ENCODE results near the gene SYNPR.
"Not testable (repeated sequence)": the region's sequence is repeated elsewhere in the genome, so short reads cannot be mapped to it uniquely, and the experiment has no call there.

SYNPR gene

DNA sequence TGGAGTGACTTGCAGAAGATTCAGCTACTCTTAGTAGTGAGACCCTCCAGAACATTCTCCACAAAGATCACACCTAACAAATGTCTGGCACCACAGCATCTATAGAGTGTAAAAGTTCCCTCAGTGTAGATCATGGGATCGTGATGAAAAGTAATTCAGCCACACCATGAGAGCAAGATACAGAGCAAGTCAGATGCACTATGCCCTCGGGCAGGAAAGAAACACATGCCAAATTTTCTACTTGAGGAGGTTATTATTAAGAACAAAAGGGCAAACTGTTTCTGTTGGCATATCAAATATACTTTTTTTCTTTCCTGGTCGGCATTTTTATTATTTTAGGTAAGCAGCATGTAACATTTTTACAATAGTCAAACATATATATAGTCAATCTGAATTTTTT, 329.6 kb downstream of the SYNPR start:
- in situ Hi-C loops (cut with MboI; ENCODE audit: low sequenced_read_pairs) = no loop called here

DNA sequence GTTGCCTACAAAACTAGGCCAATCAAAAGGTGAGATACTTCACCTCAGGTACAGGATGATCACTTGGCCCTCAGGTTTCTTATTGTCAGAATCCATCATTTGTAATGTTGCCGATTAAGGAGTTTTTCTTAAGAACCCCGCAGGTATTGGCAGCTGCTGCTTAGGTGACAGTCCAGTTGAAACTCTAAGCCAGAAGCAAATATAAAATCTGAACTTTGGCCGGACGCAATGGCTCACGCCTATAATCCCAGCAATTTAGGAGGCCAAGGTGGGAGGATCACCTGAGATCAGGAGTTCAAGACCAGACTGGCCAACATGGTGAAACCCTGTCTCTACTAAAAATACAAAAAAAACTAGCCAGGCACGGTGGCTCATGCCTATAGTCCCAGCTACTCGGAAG, 331.3 kb downstream of the SYNPR start:
- in situ Hi-C loops (cut with MboI; ENCODE audit: low sequenced_read_pairs) = no loop called here

DNA sequence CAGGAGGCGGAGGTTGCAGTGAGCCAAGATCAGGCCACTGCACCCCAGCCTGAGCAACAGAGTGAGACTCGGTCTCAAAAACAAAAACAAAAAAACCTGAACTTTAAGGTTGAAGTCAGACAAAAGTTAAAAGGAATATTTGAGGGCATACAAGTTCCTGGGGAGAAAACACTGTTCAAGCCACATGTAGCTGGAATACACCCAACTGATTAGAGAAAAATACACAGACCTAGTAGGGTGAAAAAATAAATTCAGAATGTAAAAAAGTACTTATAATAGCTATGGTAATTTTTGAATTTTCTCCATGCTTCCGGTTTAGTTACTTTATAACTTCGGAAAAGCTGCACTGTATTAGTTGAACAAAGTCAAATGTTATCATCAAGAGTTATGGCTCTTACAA, 331.7 kb downstream of the SYNPR start:
- in situ Hi-C loops (cut with MboI; ENCODE audit: low sequenced_read_pairs) = no loop called here

DNA sequence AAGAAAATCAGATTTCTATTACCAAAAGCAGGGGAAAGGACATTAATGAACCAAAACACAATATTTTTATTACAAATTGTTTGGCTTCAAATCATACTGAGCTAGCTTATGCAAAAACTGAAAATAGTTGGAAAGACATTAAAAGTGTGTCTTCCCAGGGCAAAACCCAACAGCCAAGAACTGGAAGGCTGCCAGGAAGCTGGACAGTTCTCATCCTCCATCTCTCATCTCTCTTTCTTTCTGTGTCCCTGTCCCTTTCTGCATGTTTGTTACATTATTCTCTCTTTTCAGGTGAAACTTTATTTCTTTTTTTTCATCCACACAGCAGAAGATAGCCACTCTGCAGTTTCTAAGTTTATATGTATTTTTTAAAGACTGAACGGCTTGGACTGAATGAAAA, 333.3 kb downstream of the SYNPR start:
- in situ Hi-C loops (cut with MboI; ENCODE audit: low sequenced_read_pairs) = no loop called here

DNA sequence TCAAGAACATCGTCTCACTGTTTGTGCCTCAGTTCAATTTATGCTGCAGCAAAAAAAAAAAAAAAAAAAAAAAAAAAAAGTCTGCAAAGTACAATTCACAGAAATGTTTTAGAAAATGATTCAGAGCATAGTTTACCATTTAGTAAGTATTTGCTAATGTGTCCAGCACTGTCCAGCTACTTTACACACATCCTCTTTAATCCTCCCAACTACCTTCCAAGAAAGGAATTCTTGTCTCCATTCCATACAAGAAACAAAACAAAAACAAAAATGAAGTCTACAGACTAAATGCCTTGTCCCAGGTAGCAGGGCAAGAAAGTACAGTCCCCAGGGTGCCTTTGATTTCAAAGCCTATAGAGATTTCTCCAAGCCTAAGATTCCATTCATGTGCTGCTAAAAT, 335.5 kb downstream of the SYNPR start:
- in situ Hi-C loops (cut with MboI; ENCODE audit: low sequenced_read_pairs) = no loop called here

DNA sequence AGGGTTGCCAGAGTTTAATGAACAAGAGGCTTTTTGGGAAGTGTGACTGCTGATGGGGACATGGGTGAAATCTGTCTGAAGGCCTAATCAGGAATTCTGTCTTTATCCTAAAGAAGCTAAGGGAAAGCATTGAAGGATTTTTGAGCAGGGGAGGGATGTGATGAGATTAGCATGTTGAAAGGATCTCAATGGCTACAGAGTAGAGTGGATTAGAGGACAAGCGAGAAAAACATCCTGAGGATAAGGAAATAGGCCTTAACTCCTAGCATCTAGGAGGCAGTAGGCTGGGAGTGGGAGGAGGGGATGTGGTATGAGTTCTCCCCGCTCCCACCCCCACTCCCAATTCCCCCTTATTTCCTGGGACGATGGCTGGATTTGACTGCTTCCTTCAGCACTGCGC, 339.3 kb downstream of the SYNPR start:
- in situ Hi-C loops (cut with MboI; ENCODE audit: low sequenced_read_pairs) = no loop called here

DNA sequence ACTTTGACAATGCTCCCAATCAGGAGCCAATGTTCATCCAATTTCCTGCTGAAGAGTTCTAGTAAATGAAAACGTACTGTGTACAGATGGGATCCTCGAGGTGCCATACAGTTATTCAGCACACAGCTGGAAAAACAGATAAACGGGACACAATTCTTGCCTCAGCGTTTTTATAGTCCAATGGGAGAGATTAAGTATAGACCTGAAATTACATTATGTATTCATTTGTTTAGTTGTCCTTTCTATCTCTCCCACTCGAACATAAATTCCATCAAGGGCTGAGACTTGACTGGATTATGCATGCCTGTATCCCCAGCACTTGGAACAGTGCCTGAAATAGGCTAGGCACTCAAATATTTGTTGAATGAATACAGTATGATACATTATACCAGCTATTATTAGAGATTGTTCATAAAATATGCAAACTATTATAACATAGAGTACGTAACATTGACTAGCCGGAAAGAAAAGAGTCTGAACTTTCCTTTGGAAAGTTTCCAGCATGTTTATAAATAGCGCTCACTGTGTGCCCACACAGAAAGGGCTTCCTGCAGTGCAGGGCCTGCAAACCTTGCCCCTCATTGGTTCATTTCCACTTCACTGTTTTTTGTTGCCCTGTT, 346.9 kb downstream of the SYNPR start:
- in situ Hi-C loops (cut with MboI; ENCODE audit: low sequenced_read_pairs) = no loop called here

DNA sequence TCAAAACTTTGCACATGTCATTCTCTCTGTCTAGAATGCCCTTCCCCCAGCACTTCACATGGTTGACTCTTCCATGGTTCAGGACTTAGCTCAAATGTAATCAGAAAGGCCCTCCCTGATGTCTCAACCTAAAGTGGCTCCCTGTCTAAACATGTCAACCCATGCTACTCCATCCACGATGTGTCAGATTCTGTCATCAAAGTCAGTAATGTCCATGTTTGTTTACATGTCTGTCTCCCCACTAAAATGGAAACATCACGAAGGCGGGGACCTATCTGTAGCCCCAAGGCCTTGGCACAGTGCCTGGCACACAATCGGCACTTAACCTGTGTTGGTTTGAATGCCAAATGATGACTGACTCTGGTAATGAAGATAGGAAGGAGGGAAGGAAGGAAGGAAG, 353.6 kb downstream of the SYNPR start:
- in situ Hi-C loops (cut with MboI; ENCODE audit: low sequenced_read_pairs) = no loop called here

DNA sequence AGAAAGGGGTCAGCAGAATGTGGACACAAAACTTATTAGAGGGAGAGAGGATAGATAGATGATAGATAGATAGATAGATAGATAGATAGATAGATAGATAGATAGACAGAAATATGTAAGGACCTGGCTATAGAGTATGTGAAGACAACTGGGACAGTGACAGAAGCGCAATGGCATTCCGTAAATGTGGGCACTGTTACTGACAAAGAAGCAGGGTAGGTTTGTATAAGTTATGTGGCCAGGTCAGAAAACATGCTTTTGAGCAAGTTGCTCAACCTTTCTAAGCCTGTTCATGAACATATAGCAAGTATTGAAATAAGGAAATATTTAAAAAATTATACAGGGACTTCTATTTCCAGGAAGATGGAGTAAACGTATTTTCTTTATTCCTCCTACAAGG, 357.1 kb downstream of the SYNPR start:
- in situ Hi-C loops (cut with MboI; ENCODE audit: low sequenced_read_pairs) = no loop called here

DNA sequence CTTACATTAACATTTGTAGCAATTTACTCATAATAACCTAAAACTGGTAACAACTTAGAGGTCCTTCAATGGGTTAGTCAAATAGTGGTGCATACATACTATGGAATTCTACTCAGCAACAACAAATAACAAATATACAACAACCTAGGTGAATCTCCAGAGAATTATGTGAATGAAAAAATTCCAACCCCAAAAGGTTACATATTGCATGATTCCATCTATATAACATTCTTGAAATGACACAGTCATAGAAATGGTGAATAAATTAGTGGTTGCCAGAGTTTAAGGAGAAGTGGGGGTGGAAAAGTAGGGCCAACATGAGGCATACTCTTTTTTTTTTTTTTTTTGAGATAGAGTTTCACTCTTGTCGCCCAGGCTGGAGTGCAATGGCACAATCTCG, 361.7 kb downstream of the SYNPR start:
- in situ Hi-C loops (cut with MboI; ENCODE audit: low sequenced_read_pairs) = no loop called here

DNA sequence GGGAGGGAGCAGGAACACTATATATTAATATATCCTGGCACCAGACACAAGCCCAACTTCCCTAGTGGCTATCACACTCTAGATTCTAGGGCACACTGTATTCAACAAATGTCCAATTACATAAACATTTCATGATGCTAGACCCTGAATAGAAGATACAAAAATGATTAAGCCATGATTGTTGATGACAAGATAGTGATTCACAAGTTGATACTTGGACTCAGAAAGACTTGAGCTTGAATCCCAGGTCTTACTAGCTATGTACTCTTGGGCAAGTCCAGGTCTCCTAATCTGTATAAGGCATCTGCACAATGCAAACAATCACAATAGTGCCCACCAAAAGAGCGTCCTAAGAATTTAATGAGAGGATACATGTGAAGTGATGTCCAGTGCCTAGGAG, 364.4 kb downstream of the SYNPR start:
- in situ Hi-C loops (cut with MboI; ENCODE audit: low sequenced_read_pairs) = no loop called here

DNA sequence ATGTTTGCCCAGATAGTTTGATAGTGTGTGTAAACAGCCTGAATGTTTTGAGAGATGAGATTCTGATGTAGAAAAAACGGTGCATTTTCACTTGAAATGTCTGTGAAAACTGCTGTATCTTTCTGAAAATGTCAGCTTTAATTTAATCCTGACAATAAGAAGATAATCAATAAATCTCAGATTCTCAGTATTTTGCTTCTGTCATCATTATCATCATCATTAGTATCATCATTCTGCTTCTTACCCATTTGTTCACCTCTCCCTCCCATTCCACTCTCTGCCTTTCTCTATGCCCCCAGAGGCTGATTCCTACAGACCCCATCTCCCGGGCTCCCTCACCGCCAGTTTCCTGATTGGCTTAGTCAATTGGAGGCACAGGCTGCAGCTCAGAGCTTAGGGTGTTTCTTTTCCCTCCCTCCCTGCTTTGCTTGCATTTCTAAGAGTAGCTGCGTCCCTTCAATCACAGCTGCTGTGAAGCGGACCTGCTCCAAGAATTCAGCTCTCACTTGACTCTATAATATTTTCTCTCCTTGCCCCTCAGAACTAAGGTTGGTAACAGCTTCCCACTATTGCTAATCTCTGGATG, 366.2 kb downstream of the SYNPR start:
- in situ Hi-C loops (cut with MboI; ENCODE audit: low sequenced_read_pairs) = no loop called here

DNA sequence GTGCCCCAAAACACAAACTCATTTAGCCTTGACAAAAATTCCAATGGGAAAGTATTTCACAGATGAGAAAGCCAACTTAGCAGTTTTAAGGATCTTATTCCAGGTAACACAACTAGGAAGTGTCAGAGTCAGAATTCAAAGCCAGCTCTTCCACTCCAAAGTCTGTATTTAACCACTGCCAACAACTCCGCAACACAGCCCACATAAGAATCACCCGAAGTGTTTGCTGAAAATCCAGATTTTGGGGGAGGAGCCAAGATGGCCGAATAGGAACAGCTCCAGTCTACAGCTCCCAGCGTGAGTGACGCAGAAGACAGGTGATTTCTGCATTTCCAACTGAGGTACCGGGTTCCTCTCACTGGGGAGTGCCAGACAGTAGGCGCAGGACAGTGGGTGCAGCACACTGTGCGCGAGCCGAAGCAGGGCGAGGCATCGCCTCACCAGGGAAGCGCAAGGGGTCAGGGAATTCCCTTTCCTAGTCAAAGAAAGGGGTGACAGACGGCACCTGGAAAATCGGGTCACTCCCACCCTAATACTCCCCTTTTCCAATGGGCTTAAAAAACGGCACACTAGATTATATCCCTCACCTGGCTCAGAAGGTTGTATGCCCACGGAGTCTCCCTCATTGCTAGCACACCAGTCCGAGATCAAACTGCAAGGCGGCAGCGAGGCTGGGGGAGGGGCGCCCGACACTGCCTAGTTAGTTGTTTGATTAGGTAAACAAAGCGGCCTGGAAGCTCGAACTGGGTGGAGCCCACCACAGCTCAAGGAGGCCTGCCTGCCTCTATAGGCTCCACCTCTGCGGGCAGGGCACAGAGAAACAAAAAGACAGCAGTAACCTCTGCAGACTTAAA, 367.0 kb downstream of the SYNPR start:
- in situ Hi-C loops (cut with MboI; ENCODE audit: low sequenced_read_pairs) = not testable (repeated sequence)

DNA sequence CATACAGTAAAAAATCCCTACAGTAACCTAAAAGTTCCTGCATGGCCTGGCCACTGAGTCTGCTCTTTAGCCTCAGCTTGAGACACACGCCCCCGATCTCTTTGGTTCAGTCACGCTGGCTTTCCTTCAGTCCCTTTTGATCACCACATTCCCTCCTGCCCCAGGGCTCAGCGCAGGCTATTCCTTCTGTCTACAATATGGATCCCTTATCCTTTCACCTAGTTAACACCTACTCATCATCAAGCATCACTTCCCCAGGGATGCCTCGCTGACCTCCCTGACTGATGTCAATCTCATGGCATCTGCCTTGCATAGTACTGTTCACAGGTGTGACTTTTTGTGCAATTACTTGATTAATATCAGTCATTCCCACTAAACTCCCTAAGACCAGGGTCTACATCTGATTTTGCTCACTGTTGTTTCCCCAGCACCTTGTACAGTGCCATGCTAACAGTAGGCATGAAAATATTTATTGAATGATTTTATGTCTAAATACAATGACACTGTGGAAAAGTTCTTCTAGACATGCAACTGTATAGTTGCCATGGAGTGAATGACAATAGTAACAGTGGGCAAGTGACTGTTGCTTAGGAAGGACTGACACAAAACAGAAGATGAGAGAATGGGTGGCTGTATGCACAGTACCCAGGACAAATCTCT, 374.1 kb downstream of the SYNPR start, which contains the start of gene SNTN:
SNTN (plus strand) TSS at position 610 of the 660 bp plus-strand sequence; CDS start at position 623, 13 bp downstream.
- in situ Hi-C loops (cut with MboI; ENCODE audit: low sequenced_read_pairs) = no loop called here

DNA sequence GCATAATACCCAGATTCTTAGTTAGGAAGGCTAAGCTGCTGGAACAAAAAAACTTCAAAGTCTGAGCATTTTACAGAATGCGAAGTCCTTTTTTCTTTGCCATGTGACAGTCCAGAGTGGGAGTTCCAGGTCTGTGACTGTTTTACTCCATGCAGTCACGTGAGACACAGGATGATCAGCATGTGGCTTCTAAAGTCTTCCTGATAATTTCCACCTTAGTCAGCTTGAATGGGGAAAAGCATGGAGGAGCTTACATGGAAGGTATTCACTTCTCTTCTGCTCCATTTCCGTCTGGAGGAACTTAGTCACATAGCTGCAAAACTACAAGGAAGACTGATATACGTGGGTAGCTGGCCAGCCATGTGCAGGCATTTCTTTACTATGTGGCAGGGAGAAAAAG, 376.1 kb downstream of the SYNPR start:
- in situ Hi-C loops (cut with MboI; ENCODE audit: low sequenced_read_pairs) = no loop called here

DNA sequence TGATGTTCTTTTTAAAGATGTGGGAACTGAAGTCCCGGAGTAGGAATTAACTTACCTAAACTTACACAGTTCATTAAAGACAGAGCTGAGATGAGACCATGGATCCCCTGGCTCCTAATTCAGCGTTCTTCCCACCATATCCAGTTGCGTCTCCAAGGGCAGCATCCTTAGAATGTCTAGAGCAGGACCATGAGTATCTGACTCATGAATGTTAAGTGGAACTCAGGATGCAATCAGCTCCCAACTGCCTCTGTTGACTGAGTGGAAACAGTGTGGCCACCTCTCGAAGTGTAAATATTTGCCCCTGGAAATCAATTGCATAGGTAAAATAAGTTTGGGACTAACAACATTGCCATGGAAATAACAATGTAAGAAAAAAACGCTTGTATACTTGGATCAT, 376.8 kb downstream of the SYNPR start:
- in situ Hi-C loops (cut with MboI; ENCODE audit: low sequenced_read_pairs) = no loop called here

DNA sequence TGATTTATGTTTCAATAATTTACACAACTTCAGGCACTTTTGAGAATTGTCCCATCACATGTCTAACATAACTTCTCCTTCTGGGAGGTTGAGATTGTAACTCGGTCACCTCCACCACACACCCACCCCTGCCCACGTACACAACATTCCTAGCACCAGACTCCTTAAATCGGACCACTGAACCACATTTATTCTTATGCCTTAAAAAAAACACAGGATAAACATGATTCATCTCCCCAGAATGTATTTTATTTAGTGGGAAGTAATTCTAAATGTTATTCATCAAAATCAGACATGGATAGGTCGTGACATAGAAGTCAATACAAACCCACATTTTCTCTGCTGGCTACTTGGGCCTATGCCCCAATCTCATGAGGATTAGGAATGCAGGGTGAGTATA, 377.4 kb downstream of the SYNPR start:
- in situ Hi-C loops (cut with MboI; ENCODE audit: low sequenced_read_pairs) = no loop called here

DNA sequence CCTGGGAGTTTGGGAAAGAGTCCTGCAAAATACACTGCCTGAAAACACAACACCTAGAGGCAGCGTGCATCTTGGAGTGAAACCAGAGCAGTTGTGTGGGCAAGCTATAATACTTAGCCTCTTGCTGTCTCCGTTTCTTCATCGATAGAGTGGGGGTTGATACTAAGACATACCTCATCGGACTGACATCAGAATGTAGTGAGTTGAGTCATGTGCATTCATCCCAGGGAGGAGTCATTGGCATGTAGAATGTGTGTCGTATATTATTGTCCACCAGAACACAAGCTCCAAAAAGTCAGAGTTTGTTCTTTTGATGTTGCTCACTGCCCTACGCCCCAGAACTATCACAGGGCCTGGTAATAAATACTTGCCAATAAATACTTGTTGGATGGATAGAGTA, 378.7 kb downstream of the SYNPR start:
- in situ Hi-C loops (cut with MboI; ENCODE audit: low sequenced_read_pairs) = no loop called here

DNA sequence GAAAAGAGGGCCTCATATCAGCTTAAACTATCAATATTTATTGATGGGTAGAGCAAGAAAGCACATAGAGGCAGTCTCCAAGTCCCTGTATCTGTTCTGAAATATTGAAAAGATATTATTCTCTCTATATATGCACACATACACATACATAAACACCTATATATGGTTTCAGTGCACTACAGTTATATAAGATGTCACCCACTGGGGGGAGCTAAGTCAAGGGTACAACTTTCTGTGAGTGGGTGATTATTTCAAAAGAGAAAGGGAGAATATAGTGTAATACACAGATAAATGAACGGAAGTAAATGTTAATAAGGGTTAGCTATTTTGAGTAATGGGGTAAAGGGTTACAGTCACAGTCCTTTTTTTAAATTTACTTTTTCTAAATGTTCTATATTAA, 383.1 kb downstream of the SYNPR start:
- in situ Hi-C loops (cut with MboI; ENCODE audit: low sequenced_read_pairs) = no loop called here

DNA sequence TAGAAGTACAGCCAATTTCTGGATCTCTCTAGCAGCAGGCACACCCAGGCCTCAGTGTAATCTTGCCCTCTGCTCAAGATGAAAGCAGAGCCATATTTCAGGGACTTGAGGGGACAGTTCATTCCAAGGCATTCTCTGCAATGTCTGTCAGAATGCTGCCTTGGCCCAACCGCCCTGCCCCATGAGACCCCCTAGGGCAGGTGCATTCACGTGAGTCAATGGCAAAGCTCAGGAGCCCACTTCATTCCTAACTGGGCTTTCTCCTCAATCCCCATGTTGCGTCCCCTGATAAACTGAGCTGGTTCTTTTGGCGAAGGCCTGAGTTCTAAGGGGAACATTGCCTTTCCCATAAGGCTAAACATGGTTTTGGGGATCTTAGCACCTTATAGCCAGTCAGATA, 383.9 kb downstream of the SYNPR start:
- in situ Hi-C loops (cut with MboI; ENCODE audit: low sequenced_read_pairs) = no loop called here

DNA sequence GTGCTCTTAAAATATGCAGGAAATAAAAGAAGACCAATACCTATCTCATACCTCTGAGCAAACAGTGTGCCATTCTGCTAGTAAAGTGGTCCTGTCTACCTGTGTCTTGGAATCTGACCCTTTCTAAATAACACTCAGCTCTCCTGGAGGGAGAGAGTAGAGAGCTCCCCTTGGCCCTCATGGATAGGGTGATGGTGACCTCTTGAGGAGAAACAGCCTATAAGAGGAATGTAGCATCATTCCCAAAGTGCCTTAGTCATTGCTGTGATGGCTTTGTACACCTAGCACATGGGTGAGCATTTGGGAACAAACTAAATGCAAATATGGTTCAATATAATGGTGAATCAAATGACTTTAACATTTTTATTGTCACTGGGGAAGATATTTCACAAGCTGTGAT, 384.4 kb downstream of the SYNPR start:
- in situ Hi-C loops (cut with MboI; ENCODE audit: low sequenced_read_pairs) = no loop called here
